Measurements from ENCODE around the gene TLX3. TPM values are rescaled to one million over a fixed set of nuclear protein-coding genes. Genes with fewer than 3 reads are reported as not detected.

Gene TLX3
- total RNA-seq, 1 donor from 2014 or later, result not detected

DNA sequence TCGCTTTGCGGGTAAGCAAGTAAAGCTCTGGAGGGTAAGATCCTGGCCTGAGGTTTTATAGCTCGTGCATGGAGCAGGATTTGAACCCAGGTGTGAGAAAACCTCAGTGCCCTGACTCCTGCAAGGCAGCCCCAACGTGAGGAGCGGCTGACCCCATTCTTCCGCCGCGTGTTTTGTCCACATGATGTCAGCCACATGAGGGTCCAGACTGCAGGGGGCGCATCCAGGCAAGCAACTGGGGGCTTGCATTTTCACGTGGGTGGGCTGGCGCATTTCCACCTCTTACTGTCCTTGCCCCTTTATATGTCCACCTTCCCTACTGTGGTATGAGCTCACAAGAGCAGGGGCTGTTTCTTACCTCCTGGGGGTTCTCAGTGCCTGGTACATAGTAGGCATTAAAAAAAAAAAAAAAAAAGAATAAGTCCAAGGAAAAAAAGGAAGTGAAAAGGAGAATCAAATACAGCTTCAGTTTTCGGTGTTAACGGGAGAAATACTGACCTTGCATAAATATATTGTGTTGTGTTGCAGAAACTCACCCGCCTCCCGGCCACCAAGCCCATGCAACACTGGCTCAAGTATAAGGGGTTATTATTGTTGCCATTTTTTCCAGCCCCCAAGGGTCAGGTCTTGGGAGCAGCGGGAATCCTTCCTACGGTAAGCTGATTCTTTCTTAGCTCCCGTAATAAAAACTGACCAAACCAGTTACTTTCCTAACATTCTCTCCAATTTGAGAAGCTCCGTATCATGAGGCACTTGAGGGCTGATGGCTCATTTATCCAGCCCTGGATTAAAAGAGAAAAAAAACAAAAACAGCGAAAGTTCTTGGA is 15.0 kb downstream of the TLX3 start:
- H3K9me3 Mint-ChIP-seq (ENCODE audit: low read depth), result no peaks in the 10 kb centered on the region
- no peak overlapping the region for H3K4me3 Mint-ChIP-seq (ENCODE audit: unreplicated experiment)
- TF ChIP-seq, protein P1, sequence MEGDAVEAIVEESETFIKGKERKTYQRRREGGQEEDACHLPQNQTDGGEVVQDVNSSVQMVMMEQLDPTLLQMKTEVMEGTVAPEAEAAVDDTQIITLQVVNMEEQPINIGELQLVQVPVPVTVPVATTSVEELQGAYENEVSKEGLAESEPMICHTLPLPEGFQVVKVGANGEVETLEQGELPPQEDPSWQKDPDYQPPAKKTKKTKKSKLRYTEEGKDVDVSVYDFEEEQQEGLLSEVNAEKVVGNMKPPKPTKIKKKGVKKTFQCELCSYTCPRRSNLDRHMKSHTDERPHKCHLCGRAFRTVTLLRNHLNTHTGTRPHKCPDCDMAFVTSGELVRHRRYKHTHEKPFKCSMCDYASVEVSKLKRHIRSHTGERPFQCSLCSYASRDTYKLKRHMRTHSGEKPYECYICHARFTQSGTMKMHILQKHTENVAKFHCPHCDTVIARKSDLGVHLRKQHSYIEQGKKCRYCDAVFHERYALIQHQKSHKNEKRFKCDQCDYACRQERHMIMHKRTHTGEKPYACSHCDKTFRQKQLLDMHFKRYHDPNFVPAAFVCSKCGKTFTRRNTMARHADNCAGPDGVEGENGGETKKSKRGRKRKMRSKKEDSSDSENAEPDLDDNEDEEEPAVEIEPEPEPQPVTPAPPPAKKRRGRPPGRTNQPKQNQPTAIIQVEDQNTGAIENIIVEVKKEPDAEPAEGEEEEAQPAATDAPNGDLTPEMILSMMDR (IDR thresholded peaks at IDR 0.05), result no peak
- peaks cover 83% of the 10 kb centered on the region for H3K27me3 Mint-ChIP-seq (ENCODE audit: low read depth)
- peaks cover 7% of the 10 kb centered on the region for H3K4me1 Mint-ChIP-seq (ENCODE audit: low read depth)
- H3K36me3 Mint-ChIP-seq (ENCODE audit: low read depth), result peaks cover 3% of the 10 kb centered on the region
- H3K27ac Mint-ChIP-seq (ENCODE audit: unreplicated experiment), result no peak overlapping the region
- no peak for DNase-seq (ENCODE audit: low spot score)

DNA sequence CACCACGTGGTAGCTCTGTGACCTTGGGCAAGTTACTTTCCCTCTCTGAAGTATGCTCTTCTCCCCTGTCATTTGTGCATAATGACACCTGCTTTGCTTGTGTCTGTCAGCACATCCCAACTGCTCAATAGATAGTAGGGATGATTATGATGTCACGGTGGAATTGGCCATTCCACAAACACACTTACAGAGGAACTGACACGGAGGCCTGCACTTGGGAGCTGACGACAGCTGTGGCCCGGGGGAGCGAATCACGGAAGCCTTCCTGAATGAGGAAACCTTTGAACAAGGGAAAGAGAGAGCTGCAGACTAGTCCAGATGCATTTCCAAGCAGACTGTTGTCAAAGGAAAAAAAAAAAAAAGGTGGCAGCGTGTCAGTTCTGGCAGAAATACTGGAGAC is 21.0 kb downstream of the TLX3 start:
- Mint-ChIP-seq H3K4me3 (ENCODE audit: unreplicated experiment) (no peak overlapping the region), H3K27ac (ENCODE audit: unreplicated experiment) (no peak overlapping the region), H3K9me3 (ENCODE audit: low read depth) (no peaks in the 10 kb centered on the region), H3K27me3 (ENCODE audit: low read depth) (peaks cover 73% of the 10 kb centered on the region), H3K4me1 (ENCODE audit: low read depth) (no peaks in the 10 kb centered on the region), H3K36me3 (ENCODE audit: low read depth) (peaks cover 6% of the 10 kb centered on the region)
- DNase-seq (ENCODE audit: low spot score), result no peak
- TF ChIP-seq, protein P1 (IDR thresholded peaks at IDR 0.05), result no peak

DNA sequence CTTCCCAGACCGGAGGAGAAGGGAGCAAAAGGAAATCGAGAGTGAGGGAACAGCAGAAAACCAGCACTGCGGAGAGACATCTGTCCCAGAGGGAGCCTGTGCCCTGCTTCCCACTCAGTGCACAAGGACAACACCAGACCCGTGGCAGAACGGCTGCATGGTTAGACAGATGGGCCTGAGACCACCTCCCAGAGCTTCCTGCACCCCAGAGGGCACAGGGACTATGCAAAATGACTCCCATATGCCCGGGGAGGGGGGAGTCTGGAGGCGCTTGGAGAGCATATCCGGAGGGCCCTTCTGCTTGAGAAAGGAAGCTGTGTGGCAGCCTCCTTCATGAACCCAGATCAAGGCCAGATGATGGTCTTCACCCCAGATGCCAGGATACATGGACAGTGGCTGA is 26.6 kb downstream of the TLX3 start:
- no peak for DNase-seq (ENCODE audit: low spot score)
- TF ChIP-seq, protein P1 (IDR thresholded peaks at IDR 0.05), result no peak
- H3K9me3 Mint-ChIP-seq (ENCODE audit: low read depth), result no peaks in the 10 kb centered on the region
- H3K4me3 Mint-ChIP-seq (ENCODE audit: unreplicated experiment), result no peak overlapping the region
- H3K27me3 Mint-ChIP-seq (ENCODE audit: low read depth), result peaks cover 67% of the 10 kb centered on the region
- peaks cover 2% of the 10 kb centered on the region for H3K36me3 Mint-ChIP-seq (ENCODE audit: low read depth)
- no peak overlapping the region for H3K27ac Mint-ChIP-seq (ENCODE audit: unreplicated experiment)
- H3K4me1 Mint-ChIP-seq (ENCODE audit: low read depth), result no peaks in the 10 kb centered on the region

DNA sequence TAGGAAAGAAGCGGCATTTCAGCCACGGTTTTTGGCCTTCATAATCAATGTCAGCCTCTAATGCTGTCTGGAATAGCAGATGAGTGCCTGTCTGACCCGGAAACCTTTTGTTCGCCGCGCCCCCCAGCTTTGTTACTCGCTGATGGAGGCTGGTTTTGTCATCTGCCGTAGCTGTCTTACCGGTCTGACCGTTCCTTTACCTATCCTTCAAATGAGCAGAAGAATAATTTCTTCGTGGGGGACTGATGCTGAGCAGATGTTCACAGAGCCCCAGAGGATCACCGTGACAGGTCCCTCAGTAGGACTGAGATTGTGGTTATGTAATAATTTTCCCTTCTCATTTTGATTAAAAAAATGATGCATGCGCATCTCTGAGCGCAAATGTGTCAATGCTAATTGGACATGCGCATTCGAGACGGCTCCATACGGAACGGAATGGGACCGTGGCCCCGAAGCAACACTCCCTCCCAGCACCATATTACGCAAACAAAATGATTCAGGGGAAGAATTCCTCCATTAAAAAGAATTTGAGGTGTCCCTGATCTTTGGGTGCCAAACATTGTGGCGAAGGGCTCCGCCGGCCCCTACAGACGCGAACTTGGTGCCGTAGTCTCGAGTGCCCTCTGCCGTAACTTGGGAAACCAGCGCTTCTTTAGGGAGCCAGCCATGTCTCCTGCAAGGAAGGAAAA is 27.6 kb downstream of the TLX3 start:
- H3K27me3 Mint-ChIP-seq (ENCODE audit: low read depth), result peaks cover 57% of the 10 kb centered on the region
- H3K4me3 Mint-ChIP-seq (ENCODE audit: unreplicated experiment), result peak overlapping the region; percentile 50
- no peak for DNase-seq (ENCODE audit: low spot score)
- no peaks in the 10 kb centered on the region for H3K9me3 Mint-ChIP-seq (ENCODE audit: low read depth)
- H3K4me1 Mint-ChIP-seq (ENCODE audit: low read depth), result no peaks in the 10 kb centered on the region
- peaks cover 2% of the 10 kb centered on the region for H3K36me3 Mint-ChIP-seq (ENCODE audit: low read depth)
- TF ChIP-seq, protein P1 (IDR thresholded peaks at IDR 0.05), result peak; percentile 78
- H3K27ac Mint-ChIP-seq (ENCODE audit: unreplicated experiment), result no peak overlapping the region

DNA sequence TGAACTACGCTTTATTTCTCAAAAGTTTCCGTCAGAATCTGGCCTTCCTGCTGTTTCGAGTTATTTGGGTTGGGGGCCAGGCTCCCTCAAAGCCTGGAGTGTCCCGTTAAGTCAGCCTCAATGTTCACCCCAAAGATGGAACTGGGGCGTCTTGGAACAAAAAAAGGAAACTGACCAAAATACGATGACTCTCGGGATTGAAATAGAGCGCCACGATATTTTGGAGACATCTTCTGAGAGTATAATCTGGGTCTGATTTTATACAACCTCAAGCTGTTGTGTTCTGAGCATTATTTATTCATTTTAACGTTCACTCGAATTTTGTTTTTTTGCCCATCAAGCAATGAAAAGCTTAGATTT is 28.1 kb downstream of the TLX3 start:
- Mint-ChIP-seq H3K27me3 (ENCODE audit: low read depth) (peaks cover 52% of the 10 kb centered on the region), H3K4me3 (ENCODE audit: unreplicated experiment) (peak overlapping the region; percentile 50), H3K9me3 (ENCODE audit: low read depth) (no peaks in the 10 kb centered on the region), H3K27ac (ENCODE audit: unreplicated experiment) (no peak overlapping the region), H3K36me3 (ENCODE audit: low read depth) (peaks cover 2% of the 10 kb centered on the region), H3K4me1 (ENCODE audit: low read depth) (no peaks in the 10 kb centered on the region)
- no peak for DNase-seq (ENCODE audit: low spot score)
- TF ChIP-seq, protein P1 (IDR thresholded peaks at IDR 0.05), result no peak

Measured in chondrocyte (in vitro differentiated cells).